ENCODE data around the gene SEC61B. TPM values are rescaled to one million over a fixed set of nuclear protein-coding genes. Genes with fewer than 3 reads are reported as not detected.

The SEC61B gene
- total and polyA plus RNA-seq, 10 of the 15 experiments (the other 5 are each of a cell fraction or from before 2014, with no cell fraction given), result 108 to 747 (median 301) TPM

- Histone ChIP-seq H3K27me3 (replicated peaks in 1 of 2; ENCODE audit: control insufficient read depth in 2 of 2, insufficient read depth in 2 of 2, low read length in 1 of 2) (no peaks in the 10 kb centered on the region), H2AFZ (ENCODE audit: control insufficient read depth, low read depth, low read length) (peak overlapping the region; percentile 15), H3K9me3 (replicated peaks; ENCODE audit: control insufficient read depth, insufficient read depth, low read length) (no peaks in the 10 kb centered on the region), H4K20me1 (ENCODE audit: control insufficient read depth, insufficient read depth) (no peaks in the 10 kb centered on the region), H3K4me1 (ENCODE audit: control insufficient read depth, insufficient read depth, low read length) (peaks cover 35% of the 10 kb centered on the region), H3K36me3 (ENCODE audit: control insufficient read depth in 2 of 2, insufficient read depth in 2 of 2, low read length in 1 of 2) (no peaks in the 10 kb centered on the region), H3K9ac (ENCODE audit: control insufficient read depth, insufficient read depth, low read length) (no peak overlapping the region), H3K27ac (ENCODE audit: control insufficient read depth, insufficient read depth) (no peak overlapping the region), H3K4me2 (ENCODE audit: control insufficient read depth, insufficient read depth) (no peak overlapping the region), H3K79me2 (ENCODE audit: control insufficient read depth, insufficient read depth, low read length) (no peaks in the 10 kb centered on the region), H3K4me3 (no peak overlapping the region)
- WGBS (ENCODE audit: insufficient coverage, insufficient replicate concordance, low lambda C conversion rate, missing lambda C conversion rate), result 98% methylated on average over 4 of the region's 4 CpGs
- ATAC-seq (peak; percentile 13; the same call in 1 of the 3 replicates), FAIRE-seq (no peak), DNase-seq (ENCODE audit: low read depth, low spot score) (no peak)
- intact Hi-C loops (cut with micrococcal nuclease; ENCODE audit: unreplicated experiment) (no loop called here), in situ Hi-C loops (cut with MboI) (no loop called here)
- ChIA-PET RAD21 (ENCODE audit: unreplicated experiment) (interaction anchor here (0.7 to 13.6 kb wide), 5 partner anchors 7 to 45 kb away, joined by 3 to 147 read pairs (median 3); partner anchors contain the start of genes ALG2 and SEC61B), SMC1A (ENCODE audit: uncharacterized antibody, unreplicated experiment) (interaction anchor here (0.6 to 5.2 kb wide), 10 partner anchors 10 to 855 kb away, joined by 3 to 60 read pairs (median 4); no protein-coding TSS in a partner anchor), CTCF (interaction anchor here (0.9 to 8.5 kb wide), 8 partner anchors 9 to 90 kb away, joined by 3 to 75 read pairs (median 5); no protein-coding TSS in a partner anchor), POLR2A (interaction anchor here (0.6 to 1.4 kb wide), 3 partner anchors 12 to 117 kb away, joined by 3 to 6 read pairs (median 3); no protein-coding TSS in a partner anchor)
- BruUV-seq (replicated peaks), result no TSS peak
- TF ChIP-seq BMI1 (IDR thresholded peaks at IDR 0.05; ENCODE audit: borderline replicate concordance), result no peak
- no peak for TF ChIP-seq CHD1 (IDR thresholded peaks at IDR 0.05; ENCODE audit: low read depth, low read length)
- no peak for TF ChIP-seq POLR2A (IDR thresholded peaks at IDR 0.05; ENCODE audit: low read depth, low read length)
- no peak for TF ChIP-seq BCL3 (IDR thresholded peaks at IDR 0.05; ENCODE audit: borderline replicate concordance, insufficient read depth, low read depth, low read length, poor library complexity, severe bottlenecking)
- TF ChIP-seq MLLT1 (IDR thresholded peaks at IDR 0.05), result no peak
- TF ChIP-seq TARDBP (IDR thresholded peaks at IDR 0.05; ENCODE audit: borderline replicate concordance), result no peak
- TF ChIP-seq USF1 (IDR thresholded peaks at IDR 0.05; ENCODE audit: borderline replicate concordance, extremely low read length, insufficient read depth, low read depth, low read length), result no peak
- no peak for TF ChIP-seq SMAD5 (IDR thresholded peaks at IDR 0.05; ENCODE audit: low read depth)
- no peak for TF ChIP-seq DPF2 (IDR thresholded peaks at IDR 0.05)
- no peak for TF ChIP-seq NFXL1 (IDR thresholded peaks at IDR 0.05; ENCODE audit: borderline replicate concordance)
- no peak for TF ChIP-seq POLR2AphosphoS5 (IDR thresholded peaks at IDR 0.05; ENCODE audit: low read length)
- no peak for TF ChIP-seq PAX8 (IDR thresholded peaks at IDR 0.05)
- TF ChIP-seq TAF1 (IDR thresholded peaks at IDR 0.05; ENCODE audit: borderline replicate concordance, low read depth, low read length), result no peak
- TF ChIP-seq RELB (IDR thresholded peaks at IDR 0.05; ENCODE audit: low read depth), result no peak
- TF ChIP-seq CHD2 (IDR thresholded peaks at IDR 0.05; ENCODE audit: borderline replicate concordance, low read depth, low read length), result no peak
- TF ChIP-seq JUND (IDR thresholded peaks at IDR 0.05; ENCODE audit: low read depth, low read length), result no peak
- no peak for TF ChIP-seq STAT1 (conservative IDR thresholded peaks at IDR 0.05)
- no peak for TF ChIP-seq RUNX3 (IDR thresholded peaks at IDR 0.05; ENCODE audit: low read length)
These were observed 45.5 kb upstream of the SEC61B start for GRCh38 chr9:99176527-99177013.

All from GM12878 (cell line).